HG03575 (cell line): ENCODE data around the gene ASPRV1.

Experiments
- ATAC-seq: cut with Tn5 transposase; IDR thresholded peaks from one replicate; pipeline ENCODE4 v1.9.1; 2021; ENCODE audit not compliant: unreplicated experiment, insufficient number of reproducible peaks, low FRiP score; ENCODE audit errors: extremely low read depth

The ASPRV1 gene

DNA sequence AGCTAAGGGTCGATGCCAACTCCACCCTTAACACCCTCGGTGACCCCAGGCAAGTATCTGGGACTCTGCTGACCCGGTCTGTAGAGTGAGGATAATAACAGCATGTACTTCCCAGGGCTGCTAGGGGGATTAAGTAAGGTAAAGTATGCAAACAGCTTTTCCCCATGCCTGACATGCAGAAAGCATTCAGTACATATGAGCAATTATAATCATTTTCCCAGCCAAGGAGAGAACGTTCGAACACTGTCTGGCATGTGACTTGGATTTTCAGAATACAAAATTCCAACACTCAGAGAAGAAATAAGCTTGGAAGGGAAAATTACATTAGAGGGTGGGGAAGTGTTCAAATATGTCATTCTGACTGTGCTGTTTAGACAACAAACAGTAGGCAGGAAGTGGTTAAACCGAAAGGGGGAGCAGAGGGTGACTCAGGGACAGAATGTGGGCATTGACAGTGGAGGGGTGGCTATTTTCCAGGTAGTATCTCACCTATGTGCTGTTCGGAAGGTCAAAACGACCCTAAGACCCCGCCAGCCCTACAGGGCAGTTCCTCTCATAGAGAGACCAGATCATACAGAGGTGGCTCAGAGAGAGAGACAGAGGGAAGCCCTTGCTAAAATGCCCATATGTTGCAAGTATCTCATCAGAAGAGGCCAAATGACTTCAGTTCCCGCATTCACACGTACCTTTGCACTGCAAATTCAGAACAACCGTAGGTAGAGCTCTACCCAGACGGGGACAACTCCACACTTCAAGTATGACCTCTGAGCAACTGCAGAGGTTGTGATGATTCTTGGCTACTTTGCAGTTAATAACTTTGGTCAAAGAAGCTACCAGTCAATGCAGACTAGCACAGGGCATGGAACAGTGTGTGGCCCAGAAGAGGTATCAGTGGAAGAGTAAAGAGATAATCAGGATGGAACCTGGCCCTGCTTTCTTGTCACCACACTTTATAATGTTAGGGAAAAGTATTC lies 14.8 kb downstream of the ASPRV1 start:
- ATAC-seq = no peak

GRCh38 chr2:69945941-69946340 lies 15.5 kb downstream of the ASPRV1 start:
- ATAC-seq = no peak

- ATAC-seq = no peak
These were observed 16.0 kb downstream of the ASPRV1 start for GRCh38 chr2:69945441-69945840.

GRCh38 chr2:69944756-69945155 lies 16.7 kb downstream of the ASPRV1 start:
- no peak for ATAC-seq

DNA sequence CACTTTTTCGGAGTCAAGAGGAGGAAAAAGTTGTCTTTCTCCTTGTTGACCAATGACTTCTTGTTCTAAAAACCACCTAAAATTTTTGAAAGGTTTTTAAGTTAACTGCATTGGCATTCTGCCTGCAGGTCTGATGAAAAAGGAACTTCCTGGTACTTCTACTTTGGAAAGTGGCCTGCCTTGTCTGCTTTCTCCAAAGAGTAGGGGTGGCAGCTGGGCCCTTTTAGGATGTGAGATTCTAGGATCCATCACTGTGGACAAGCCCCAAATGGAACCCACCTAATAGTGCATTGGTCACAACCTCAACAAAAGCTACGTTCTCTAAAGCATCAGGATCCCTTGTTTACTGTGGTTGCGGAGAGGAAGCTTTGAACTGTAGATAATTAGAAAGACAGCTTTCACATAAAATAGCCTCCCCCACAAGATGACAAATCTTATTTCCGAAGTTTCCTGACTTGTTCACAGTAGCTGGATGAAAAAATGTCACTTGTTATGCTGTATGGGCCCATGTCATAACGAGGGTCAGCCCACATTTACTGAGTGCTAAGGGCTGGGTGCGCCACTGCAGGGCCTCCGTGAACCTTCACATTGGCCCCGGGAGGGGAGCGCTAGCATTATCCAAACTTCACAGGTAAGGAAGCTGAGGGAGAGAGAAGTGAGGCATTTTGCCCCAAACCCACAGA lies 17.4 kb downstream of the ASPRV1 start:
- ATAC-seq = no peak

GRCh38 chr2:69943000-69943842 lies 18.2 kb downstream of the ASPRV1 start:
- no peak for ATAC-seq

GRCh38 chr2:69940691-69941090 lies 20.7 kb downstream of the ASPRV1 start:
- ATAC-seq = no peak

DNA sequence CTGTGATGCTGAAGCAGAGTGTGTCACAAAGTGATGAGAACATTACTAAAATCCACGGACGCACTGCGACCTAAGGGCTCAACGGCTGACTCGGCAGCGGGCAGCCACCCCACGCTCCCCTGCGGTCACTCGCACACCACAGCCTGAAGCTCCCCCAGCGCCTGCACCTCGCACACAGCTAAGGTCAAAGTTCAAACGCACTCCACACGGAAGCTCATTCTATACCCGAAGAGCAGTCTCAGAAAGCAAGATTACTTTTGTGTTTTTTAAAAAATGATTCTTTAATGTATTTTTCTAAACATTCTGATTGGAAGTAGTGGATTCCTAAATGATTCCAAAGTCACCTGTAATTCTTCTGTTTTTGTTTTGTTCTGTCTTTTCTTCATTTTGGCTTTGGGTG lies 21.7 kb downstream of the ASPRV1 start:
- ATAC-seq = no peak

- no peak for ATAC-seq
These were observed 23.5 kb downstream of the ASPRV1 start for GRCh38 chr2:69937968-69938367.

GRCh38 chr2:69936906-69937305 lies 24.5 kb downstream of the ASPRV1 start:
- ATAC-seq = no peak

GRCh38 chr2:69935011-69935410 lies 26.4 kb downstream of the ASPRV1 start:
- ATAC-seq = no peak

GRCh38 chr2:69934614-69934908 lies 26.9 kb downstream of the ASPRV1 start:
- no peak for ATAC-seq

DNA sequence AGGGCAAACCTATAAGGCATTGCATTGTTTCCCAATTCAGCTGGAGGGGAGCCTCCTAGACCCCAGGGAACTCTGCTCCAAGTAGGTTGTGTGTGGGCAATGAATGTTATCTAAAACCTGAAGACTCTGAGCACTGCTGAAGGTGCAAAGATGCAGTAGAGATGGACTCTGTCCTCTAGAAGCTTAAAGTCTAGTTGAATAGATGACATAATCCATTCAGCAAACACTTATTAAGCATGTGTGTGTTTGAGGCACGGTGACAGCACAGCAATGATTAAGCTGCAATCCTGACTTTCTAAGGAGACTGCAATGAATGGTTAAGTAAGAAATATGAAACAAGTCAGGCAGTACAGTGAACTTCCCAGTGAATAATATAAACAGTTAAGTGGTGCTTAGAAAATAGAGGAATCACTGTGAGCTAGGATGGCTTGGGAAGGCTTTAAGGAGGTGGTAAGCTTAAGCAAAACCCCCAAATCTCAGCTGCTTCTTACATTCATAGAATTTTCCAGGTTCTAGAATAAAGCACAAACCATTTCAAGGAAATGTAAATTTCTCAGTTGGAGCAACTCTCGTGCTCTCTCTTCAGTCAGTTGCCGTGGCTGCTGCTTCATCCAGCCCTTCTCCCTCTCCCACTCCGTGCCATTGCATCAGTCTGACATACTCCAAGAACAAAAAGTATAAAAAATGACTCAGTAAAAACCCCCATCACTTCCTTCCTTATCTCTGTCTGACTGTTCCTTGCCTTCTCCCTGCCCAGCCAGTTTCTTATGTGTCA lies 27.4 kb downstream of the ASPRV1 start:
- ATAC-seq = no peak

GRCh38 chr2:69933254-69933828 lies 28.1 kb downstream of the ASPRV1 start:
- no peak for ATAC-seq

- ATAC-seq = no peak
These were observed 28.9 kb downstream of the ASPRV1 start for GRCh38 chr2:69932596-69932922.

DNA sequence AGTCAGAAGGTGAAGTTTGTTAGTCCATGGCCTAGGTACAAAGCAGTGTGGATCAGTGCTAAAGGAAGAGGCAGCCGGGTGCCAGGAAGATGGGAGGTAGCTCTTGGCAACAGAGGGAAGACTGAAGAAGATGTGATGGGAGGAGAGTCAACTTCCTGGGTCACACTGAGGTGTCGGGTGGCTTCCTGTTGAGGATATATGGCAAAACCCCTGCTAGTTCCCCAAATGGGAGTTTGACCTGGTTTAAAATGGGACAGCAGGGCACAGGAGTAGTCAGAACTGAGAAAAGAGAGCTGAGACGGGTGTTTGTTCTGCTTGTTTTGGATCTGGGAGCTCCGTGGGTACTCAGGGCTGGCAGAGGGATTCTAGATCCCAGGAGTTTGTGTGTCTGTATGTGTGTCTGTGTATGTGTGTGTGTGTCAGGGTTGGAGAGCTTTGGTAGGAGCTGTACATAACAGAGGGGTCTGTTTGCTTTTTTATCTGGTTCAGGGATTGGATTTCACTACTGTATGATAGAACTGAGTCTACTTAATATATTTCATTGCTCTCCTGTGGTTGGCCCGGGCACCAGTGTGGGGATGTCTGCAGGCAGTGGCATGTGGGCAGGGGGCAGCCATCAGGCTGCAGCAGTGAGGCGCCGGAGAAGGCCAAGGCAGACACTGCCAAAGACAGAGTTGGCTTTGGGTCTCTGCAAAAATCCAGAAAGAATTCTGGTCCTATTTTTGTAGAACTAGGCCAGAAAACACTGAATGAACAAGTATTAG lies 29.4 kb downstream of the ASPRV1 start:
- ATAC-seq = no peak

GRCh38 chr2:69926849-69927515 lies 34.4 kb downstream of the ASPRV1 start:
- ATAC-seq = no peak

- no peak for ATAC-seq
These were observed 38.3 kb downstream of the ASPRV1 start for GRCh38 chr2:69923116-69923515.
